Measurements from ENCODE around the gene PPP2R5D.
"Not testable (repeated sequence)": the region's sequence is repeated elsewhere in the genome, so short reads cannot be mapped to it uniquely, and the experiment has no call there.

The PPP2R5D gene

DNA sequence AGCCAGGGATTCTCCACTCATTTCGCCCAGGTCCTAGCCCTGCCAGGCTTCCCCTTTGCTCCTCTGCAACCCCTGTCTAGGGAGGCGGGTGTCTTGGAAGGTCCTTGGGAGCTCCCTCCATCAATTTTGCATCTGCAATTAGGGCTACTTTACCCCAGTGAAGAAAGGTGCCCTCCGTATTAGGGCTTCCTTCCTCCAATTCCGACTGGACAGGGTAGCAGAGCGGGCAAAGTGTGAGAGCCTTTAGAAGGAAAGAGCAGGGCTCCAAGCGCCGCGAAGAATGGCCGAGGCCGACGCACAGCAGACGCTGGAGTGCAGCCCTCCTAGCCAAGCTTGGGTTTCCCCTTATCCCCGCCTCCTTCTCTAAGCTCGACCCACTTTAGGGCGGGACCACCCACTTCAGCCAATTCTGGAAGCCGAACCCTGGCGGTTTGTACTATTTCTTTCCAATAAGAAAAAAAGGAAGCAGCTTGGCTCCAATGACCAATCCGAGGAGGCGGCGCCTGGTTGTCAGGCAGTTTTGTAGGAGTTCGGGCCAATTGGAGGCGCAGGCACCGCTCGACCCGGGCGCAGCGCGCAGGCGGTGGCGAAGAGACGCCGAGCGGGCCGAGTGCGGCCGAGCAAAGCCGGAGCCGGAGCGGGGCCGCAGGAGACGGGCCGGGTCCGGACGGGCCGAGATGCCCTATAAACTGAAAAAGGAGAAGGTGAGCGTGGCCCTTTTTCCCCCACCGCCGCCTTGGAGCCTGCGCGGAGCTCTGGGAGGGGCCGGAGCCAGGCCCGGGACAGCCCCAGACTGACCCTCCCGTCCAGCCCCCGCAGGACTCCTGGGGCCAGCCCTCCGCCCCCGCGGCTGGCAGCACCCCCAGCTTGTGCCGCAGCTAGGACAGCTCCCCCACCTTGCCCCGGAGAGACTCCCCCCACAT lies at the start of gene PPP2R5D:
TSS of gene PPP2R5D (plus strand) at position 570 of the 923 bp plus-strand sequence. CDS start at position 678, 108 bp downstream.
- DNase-seq, result peak; percentile 97 to 99 (median 99)

DNA sequence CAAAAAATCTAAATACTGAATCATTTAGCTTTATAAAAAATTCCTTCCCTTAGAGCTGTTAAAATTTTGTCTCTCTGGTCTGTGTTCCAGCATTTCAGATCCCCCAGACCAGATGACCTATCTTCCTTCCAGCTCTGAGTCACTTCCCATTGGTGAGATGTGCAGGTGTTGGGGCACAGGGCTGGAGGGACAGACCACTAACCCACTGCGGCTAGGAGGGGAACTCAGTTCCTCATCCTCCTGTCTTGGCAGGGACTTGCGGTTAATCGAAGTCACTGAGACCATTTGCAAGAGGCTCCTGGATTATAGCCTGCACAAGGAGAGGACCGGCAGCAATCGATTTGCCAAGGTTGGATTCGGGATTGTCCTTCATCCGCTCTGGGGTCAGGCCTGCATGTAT lies 49.0 kb upstream of the PPP2R5D start:
- DNase-seq, result no peak

DNA sequence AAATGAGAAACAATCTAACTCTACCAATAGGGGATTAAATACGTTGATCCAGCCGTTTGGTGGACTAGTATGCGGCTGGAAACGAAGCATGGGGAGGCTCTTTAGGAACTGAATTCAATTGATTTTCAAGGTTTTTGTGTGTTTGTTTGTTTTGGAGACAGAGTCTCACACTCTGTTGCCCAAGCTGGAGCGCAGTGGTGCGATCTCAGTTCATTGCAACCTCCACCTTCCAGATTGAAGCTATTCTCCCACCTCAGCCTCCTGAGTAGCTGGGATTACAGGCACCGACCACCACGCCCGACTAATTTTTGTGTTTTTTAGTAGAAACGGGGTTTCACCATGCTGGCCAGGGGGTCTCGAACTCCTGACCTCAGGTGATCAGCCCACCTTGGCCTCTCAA lies 48.0 kb upstream of the PPP2R5D start:
- DNase-seq, result no peak

DNA sequence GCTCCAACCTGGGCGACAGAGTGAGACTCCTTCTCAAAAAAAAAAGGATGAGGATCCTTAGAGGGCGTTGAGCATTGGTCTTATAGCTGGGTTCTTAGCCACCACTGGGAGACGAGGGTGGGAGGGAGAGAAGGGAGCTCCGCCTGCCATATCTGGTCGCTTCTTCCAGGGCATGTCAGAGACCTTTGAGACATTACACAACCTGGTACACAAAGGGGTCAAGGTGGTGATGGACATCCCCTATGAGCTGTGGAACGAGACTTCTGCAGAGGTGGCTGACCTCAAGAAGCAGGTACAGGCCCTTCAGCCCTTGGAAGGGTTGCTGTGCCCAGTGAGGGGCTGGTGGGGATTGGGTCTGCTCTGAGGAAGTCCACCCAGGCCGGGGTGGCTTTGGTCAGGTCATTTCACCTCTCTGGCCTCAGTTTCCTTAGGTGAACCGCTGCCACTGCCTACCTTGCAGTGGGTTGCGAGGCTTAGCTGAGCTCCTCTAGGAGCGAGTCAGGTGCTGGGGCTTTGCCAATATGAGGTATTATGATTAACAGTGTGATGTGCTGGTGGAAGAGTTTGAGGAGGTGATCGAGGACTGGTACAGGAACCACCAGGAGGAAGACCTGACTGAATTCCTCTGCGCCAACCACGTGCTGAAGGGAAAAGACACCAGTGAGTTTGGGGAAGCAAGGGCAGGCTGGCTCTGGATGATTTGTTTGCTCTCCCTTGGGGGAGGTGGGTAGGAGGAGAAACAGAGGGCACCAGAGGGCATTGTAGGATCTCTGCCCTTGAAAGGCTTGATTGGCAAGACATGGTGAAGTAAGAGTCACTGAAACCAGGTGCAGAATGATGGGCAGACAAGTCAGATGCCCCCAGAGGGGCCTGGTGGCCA lies 46.6 kb upstream of the PPP2R5D start:
- DNase-seq, result no peak

DNA sequence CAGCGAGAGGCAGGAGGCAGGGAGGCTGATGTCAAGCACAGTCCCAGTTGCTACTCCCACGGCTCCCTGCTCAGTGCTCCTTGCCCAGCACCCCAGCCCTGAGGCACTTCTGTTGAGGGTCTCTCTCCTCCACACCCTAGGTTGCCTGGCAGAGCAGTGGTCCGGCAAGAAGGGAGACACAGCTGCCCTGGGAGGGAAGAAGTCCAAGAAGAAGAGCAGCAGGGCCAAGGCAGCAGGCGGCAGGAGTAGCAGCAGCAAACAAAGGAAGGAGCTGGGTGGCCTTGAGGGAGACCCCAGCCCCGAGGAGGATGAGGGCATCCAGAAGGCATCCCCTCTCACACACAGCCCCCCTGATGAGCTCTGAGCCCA lies 46.0 kb upstream of the PPP2R5D start:
- DNase-seq, result no peak

DNA sequence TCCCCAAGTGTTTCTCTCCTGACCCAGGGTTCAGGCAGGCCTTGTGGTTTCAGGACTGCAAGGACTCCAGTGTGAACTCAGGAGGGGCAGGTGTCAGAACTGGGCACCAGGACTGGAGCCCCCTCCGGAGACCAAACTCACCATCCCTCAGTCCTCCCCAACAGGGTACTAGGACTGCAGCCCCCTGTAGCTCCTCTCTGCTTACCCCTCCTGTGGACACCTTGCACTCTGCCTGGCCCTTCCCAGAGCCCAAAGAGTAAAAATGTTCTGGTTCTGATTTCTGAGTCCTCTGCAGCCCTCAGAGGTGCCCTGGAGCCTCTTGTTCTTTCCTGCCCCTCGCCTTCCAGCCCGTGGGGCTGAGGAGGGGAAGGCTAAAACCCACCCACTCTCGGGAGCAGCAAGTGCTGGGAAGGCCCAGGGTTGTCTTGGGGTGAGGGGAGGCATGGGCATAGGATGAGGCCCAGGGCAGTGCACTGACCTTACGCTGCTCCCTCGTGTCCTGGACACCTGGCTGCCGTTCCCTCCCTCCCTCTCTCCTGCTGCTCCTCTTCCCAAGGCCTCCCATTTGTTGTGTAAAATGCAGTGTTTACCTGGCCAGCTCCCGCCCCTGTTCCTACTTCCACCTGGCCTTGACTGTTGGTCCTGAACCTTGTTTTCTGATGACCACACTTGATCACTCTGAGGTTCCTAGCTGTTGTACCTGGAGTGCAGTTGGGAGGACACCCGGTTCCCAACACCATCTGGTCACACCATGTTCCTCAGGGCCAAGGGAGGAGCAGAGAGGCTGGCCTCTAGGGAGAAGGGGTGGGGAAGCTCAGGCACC lies 45.2 kb upstream of the PPP2R5D start:
- DNase-seq, result no peak

DNA sequence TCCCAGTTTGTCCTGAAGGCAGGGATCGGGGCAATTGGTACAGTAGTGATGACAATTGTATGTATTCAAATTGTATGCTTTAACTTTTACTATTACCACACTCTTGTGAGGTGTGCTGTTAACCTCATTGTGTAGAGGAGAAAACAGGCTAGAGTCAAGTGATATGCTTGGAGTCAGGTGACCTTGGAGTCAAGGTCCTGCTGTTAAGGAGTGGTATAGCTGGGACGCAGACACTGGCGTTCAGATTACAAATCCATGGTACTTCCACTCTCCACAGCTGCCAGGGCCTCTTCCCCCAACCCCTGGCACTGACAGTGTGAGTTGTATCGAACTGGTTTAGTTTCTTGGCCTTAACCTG lies 44.6 kb upstream of the PPP2R5D start:
- DNase-seq, result no peak

DNA sequence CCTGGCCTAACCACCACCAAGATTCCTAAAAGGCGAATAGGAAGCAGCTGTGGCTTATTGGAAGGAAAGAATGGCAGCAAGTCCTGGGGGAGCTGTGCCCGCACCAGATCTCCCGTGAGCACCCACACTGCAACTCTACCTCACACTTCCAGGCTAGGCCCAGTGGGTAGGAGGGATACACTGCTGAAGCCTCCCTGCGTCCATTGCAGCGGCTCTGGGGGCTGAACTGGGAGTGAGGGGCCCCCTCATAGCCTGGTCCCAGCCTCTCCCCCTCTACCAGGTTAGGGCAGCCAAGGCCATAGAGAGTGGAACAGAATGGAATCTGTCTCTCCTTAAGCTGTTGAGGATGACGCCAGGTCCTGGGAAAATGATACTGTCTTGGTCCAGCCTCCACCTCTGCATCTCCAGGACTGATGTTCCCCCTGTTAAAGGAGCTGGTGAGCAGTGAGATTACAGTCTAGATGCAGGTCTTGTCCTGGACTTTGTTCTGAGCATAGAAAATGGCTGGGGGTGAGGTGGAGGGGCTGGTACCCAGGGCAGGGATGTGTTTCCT lies 43.8 kb upstream of the PPP2R5D start:
- no peak for DNase-seq

DNA sequence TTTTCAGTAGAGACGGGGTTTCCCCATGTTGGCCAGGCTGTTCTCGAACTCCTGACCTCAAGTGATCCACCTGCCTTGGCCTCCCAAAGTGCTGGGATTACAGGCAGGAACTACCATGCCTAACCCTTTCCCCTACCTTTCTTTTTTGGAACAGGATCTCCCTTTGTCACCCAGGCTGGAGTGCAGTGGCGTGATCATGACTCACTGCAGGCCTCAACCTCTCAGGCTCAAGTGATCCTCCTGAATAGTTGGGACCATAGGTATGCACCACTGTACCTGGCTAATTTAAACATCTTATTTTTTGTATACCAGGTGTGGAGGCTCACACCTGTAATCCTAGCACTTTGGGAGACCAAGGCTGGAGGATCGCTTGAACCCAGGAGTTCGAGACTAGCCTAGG lies 43.0 kb upstream of the PPP2R5D start:
- DNase-seq, result not testable (repeated sequence)

DNA sequence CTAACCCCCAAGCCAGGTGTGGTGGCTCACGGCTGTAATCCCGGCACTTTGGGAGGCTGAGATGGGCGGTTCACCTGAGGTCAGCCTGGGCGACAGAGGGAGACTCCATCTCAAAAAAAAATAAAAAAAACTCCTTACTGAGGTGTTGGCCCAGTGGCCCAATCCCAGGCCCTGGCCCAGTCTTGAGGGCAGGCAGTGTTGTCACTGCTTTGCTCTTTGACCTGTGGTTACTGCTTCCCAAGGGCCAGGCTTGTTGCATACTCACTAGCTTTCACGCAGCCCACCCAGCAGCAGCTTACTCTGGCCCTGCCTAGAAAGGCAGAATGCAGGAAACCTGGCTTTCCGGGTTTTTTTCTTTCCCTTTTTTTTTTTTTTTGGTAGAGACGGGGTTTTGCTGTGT lies 41.9 kb upstream of the PPP2R5D start:
- no peak for DNase-seq

DNA sequence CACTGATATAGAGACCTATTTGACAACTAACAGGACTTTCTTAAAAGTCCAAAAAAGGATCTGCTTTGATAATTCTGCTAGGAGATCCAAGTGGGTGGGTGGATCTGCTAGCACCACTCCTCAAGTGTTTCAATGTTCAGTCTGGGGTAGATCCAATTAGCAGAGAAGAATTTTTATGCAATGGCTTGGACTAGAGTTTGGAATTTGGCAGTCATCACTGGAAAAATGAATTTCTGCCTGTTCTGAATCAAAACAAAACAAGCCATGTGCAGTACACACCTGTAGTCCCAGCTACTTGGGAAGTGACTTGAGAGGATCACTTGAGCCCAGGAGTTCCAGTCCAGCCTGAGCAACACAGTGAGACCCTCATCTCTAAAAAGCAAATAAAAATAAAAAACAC lies 36.4 kb upstream of the PPP2R5D start:
- DNase-seq, result no peak

DNA sequence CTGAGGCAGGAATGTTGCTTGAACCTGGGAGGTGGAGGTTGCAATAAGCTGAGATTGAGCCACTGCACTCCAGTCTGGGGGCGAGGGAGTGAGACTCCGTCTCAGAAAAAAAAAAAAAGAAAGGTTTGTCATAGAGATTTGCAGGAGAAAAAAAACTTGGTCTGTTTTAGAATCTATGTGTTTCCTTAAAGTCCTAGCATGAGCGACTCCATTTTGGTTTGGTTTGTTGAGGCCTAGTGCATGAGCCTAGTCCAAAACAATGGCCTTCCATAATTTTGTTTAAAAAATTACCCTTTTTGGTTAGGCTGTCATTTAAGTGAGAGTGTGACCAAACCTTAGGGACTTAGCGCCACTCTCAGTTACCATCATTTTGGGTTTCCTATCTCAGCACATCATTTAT lies 32.0 kb upstream of the PPP2R5D start:
- no peak for DNase-seq

DNA sequence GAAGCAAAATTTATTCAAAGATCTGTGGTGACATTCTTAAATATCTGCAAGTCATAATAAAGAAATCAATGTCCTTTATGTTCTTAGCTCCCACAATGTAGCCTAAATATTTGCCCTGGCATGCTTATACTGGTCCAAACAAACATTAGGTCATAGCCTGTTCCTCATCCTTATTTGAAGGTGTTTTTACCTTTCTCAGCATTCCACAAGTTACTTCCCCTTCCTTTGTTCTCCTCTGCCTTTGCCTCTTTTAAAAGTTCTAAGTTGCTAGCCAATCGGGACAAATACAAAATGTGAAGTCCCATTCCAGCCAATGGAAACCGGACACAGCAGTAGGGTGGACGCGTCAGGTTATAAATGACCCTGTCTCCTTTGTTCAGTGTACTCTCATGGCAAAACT lies 30.0 kb upstream of the PPP2R5D start:
- DNase-seq, result not testable (repeated sequence)

DNA sequence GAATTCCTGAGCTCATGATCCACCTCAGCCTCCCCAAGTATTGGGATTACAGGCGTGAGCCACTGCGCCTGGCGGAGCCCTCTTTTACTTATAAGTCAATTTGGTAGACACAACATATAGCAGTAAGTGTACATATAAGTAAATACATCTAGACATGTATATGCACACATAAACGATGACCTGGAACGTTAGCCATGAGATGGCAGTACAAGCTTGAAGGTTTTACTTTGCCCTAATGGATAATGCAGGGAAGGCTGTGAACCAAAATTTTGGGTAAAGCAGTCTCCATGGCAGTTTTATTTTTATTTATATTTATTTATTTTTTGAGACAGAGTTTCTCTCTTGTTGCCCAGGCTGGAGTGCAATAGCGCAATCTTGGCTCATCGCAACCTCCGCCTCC lies 26.2 kb upstream of the PPP2R5D start:
- DNase-seq, result no peak

DNA sequence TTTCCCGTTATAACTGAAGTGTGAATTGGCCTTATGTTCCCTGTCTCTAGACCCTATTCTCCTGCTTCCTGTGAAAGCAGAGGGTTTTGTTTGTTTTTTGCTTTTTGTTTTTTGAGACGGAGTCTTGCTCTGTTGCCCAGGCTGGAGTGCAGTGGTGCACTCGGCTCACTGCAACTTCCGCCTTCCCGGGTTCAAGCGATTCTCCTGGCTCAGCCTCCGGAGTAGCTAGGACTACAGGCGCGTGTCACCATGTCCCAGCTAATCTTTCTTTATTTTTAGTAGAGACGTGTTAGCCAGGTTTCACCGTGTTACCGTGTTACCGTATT lies 24.5 kb upstream of the PPP2R5D start:
- no peak for DNase-seq

DNA sequence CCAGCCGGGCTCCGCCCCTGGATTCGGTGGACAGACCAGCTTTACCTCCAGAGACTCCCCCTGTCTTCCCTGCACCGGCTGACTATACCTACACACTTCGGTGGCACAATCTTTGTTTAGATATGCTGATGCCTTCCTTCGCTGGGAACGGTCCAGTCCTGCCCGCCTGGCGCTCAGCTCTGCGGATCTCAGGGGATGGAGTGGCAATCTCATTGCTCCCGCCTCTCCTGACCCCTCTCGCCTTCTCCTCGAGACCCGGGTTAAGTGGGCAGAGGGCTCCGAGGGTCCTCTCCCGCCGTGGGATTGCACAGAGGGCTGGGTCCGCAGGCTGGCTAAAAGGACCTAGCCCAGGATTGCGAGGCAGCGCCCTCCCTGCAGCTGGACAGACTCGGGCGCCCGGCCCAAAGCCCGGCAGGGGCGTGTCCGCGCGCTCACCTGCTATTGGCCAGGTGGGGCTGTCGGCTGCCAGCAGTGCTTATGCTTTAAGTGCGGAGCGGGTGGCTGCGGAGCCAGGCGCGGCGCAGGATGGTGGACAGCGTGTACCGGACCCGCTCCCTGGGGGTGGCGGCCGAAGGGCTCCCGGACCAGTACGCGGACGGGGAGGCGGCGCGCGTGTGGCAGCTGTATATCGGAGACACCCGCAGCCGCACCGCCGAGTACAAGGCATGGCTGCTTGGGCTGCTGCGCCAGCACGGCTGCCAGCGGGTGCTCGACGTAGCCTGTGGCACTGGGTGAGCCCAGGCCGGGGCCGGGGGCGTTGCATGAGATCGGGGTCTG lies 23.9 kb upstream of the PPP2R5D start, which contains the start of gene GNMT:
TSS of gene GNMT (plus strand) at position 512 of the 777 bp plus-strand sequence. CDS start at position 526, 14 bp downstream.
- peak; percentile 61 to 75 (median 64) for DNase-seq

DNA sequence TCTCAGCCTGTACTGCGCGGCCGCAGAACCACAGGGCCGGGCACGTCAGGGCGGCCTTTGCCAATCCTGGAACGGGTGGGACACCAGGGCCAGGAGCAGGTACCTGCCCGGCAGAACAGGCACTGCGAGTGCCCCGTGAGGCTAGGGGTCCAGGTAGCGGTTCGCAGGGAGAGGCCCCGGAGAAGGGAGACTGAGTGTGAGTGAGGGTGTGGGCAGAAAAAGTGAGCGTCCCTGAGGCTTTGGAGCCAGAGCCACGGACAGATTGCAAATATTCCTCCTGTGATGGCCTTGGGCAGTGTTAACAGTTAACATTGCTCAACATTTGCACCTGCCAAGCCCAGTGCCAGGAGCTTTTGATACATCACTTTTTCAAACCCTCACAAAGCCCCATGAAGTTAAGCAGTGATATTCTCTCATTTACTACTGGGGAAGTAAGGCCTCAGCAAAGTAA lies 23.3 kb upstream of the PPP2R5D start:
- DNase-seq, result peak in 1 of 3 experiments; percentile 21

DNA sequence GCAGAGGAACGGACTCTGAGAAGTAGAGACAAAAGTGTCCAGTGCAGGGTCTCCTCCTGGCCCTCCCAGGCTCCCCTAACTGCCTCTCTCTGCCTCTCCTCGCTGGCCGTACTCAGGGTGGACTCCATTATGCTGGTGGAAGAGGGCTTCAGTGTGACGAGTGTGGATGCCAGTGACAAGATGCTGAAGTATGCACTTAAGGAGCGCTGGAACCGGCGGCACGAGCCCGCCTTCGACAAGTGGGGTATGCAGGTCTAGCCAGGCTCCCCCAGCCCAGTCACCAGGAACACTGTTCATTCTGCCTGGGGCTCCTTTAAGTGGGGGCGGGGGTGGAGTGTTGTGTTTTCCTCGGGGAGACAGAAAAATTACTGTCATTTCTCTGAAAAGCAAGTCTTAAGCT lies 22.3 kb upstream of the PPP2R5D start:
- DNase-seq, result no peak

DNA sequence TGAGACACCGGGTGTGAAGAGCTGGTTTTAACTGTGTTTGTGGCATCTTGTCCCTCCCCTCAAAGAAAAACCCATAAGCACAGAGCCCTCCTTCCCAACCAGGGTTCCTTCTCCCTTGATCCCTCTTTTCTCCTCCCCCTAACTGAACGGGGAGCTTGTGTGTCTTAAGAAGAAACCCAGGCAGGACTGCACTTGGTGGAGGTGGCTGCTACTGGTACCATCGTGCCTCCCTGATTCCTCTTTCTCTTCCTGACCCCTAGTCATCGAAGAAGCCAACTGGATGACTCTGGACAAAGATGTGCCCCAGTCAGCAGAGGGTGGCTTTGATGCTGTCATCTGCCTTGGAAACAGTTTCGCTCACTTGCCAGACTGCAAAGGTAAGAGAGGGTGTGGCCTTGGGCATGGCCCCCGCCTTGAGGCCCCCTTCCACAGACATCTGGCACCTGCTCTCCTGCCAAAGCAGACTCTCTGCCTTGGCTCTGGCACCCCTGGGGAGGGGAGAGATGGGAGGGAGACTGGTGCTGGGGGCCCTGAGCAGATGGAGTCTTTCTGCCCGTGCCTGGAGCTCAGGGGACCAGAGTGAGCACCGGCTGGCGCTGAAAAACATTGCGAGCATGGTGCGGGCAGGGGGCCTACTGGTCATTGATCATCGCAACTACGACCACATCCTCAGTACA lies 21.7 kb upstream of the PPP2R5D start:
- DNase-seq, result peak in 1 of 3 experiments; percentile 1

DNA sequence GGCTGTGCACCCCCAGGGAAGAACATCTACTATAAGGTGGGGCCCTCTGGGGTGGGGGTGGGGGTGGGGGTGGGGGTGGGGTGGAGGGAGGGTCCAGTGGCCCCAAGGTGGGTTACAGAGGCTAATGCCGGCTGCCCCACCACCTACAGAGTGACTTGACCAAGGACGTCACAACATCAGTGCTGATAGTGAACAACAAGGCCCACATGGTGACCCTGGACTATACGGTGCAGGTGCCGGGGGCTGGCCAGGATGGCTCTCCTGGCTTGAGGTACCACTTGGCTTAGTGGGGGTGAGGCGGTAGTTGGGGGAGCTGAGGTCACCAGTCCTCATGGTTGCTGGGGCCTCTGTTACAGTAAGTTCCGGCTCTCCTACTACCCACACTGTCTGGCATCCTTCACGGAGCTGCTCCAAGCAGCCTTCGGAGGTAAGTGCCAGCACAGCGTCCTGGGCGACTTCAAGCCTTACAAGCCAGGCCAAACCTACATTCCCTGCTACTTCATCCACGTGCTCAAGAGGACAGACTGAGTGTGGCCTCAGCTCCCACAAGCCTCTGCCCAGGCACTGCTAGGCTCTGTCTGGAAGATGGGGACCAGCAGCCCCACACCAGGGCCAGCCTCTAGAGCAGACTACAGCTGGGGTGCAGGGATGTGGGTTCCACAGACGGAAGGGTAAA lies 21.1 kb upstream of the PPP2R5D start:
- no peak for DNase-seq
